ENCODE measurements around the gene FSIP1.

- TF ChIP-seq CTCF (IDR thresholded peaks at IDR 0.05; ENCODE audit: low read length) (no peak), EZH2 (IDR thresholded peaks at IDR 0.05; ENCODE audit: borderline replicate concordance, low read length) (no peak)
These were observed 197.2 kb downstream of the FSIP1 start for GRCh38 chr15:39585389-39585841.
